Glomerular visceral epithelial cell (primary cell): ENCODE results near the gene ECHS1.
"Not testable (repeated sequence)": the region's sequence is repeated elsewhere in the genome, so short reads cannot be mapped to it uniquely, and the experiment has no call there.

Experiments
- DNase-seq: peaks from one replicate; pipeline ENCODE4 v3.0.0-alpha.2; 2016; ENCODE audit errors: extremely low spot score

ECHS1 gene

GRCh38 chr10:133378251-133379096 lies 5.3 kb upstream of the ECHS1 start:
- DNase-seq: peak; percentile 49

GRCh38 chr10:133377818-133378250 lies 4.7 kb upstream of the ECHS1 start:
- DNase-seq: no peak

- DNase-seq: no peak
Measured at GRCh38 chr10:133377025-133377817, 4.1 kb upstream of the ECHS1 start.

- DNase-seq: not testable (repeated sequence)
Measured at GRCh38 chr10:133376183-133376582, 3.0 kb upstream of the ECHS1 start.

GRCh38 chr10:133375357-133376115 lies 2.4 kb upstream of the ECHS1 start:
- no peak for DNase-seq

- DNase-seq: no peak
Measured at GRCh38 chr10:133372507-133372906, 647 bp downstream of the ECHS1 start.

GRCh38 chr10:133370030-133370786 lies 2.9 kb downstream of the ECHS1 start:
- no peak for DNase-seq

- no peak for DNase-seq
Measured at GRCh38 chr10:133368153-133368552, 5.0 kb downstream of the ECHS1 start.

- DNase-seq: not testable (repeated sequence)
Measured at GRCh38 chr10:133367461-133367860, 5.7 kb downstream of the ECHS1 start.

- no peak for DNase-seq
Measured at GRCh38 chr10:133366751-133367150, 6.4 kb downstream of the ECHS1 start.

GRCh38 chr10:133366130-133366478 lies 7.0 kb downstream of the ECHS1 start:
- no peak for DNase-seq

GRCh38 chr10:133365461-133366129 lies 7.6 kb downstream of the ECHS1 start:
- no peak for DNase-seq

GRCh38 chr10:133364645-133365431 lies 8.3 kb downstream of the ECHS1 start:
- DNase-seq: no peak

GRCh38 chr10:133362846-133363245 lies 10.3 kb downstream of the ECHS1 start:
- DNase-seq: no peak

GRCh38 chr10:133361773-133362441 lies 11.2 kb downstream of the ECHS1 start:
- no peak for DNase-seq

- no peak for DNase-seq
Measured at GRCh38 chr10:133361227-133361626, 11.9 kb downstream of the ECHS1 start.

GRCh38 chr10:133359972-133360610 lies 13.1 kb downstream of the ECHS1 start:
- DNase-seq: no peak

GRCh38 chr10:133359554-133359971 lies 13.6 kb downstream of the ECHS1 start:
- DNase-seq: no peak

- DNase-seq: no peak
Measured at GRCh38 chr10:133358925-133359310, 14.2 kb downstream of the ECHS1 start.
